Measurements from ENCODE around the gene HES2. TPM values are rescaled to one million over a fixed set of nuclear protein-coding genes. Genes with fewer than 3 reads are reported as not detected.

The HES2 gene
- total and polyA plus RNA-seq, 2 experiments from 2014 or later, result 1.6 to 2.1 TPM

- no peak for TF ChIP-seq ZNF462 (CRISPR knock-in tag; IDR thresholded peaks at IDR 0.05)
- no peak for TF ChIP-seq EZH2phosphoT487 (IDR thresholded peaks at IDR 0.05; ENCODE audit: unreplicated experiment)
- no peak for TF ChIP-seq NANOG (IDR thresholded peaks at IDR 0.05; ENCODE audit: borderline replicate concordance)
Observed at GRCh38 chr1:6426277-6426971, 6.7 kb upstream of the HES2 start (continued).

- Mint-ChIP-seq H3K4me1 (peaks cover 22% of the 10 kb centered on the region; the same call in 2 of the 3 replicates), H3K36me3 (ENCODE audit: low read depth) (no peaks in the 10 kb centered on the region), H3K27ac (no peak overlapping the region), H3K27me3 (ENCODE audit: insufficient read depth, low read depth, poor library complexity) (peaks cover 71% of the 10 kb centered on the region), H3K4me3 (no peak overlapping the region), H3K9me3 (no peaks in the 10 kb centered on the region)
- H4K20me1 ChIP-seq (replicated peaks; ENCODE audit: insufficient read depth), result no peaks in the 10 kb centered on the region
- H3K9me2 ChIP-seq (ENCODE audit: insufficient read depth), result no peaks in the 10 kb centered on the region
- H3K27me3 ChIP-seq (ENCODE audit: insufficient read depth), result peaks cover 67% of the 10 kb centered on the region
- H3K4me1 ChIP-seq (ENCODE audit: insufficient read depth), result peaks cover 3% of the 10 kb centered on the region; the same call in 1 of the 2 replicates
- no peak overlapping the region for H3K4me3 ChIP-seq
- H3K79me2 ChIP-seq (replicated peaks; ENCODE audit: insufficient read depth), result no peaks in the 10 kb centered on the region
- ATAC-seq (no peak), DNase-seq (ENCODE audit: low spot score) (no peak)
- no peak overlapping the region for H3K27ac ChIP-seq (ENCODE audit: low read depth)
- no peak overlapping the region for H3K4me2 ChIP-seq
- H3K36me3 ChIP-seq (ENCODE audit: insufficient read depth), result no peaks in the 10 kb centered on the region
- H3F3A ChIP-seq (replicated peaks; ENCODE audit: low read depth), result peaks cover 22% of the 10 kb centered on the region
- no peak overlapping the region for H2AFZ ChIP-seq
- no peak for TF ChIP-seq JUNB (IDR thresholded peaks at IDR 0.05; ENCODE audit: unreplicated experiment)
- no peak for TF ChIP-seq REST (IDR thresholded peaks at IDR 0.05; ENCODE audit: unreplicated experiment)
- no peak for TF ChIP-seq NANOG (IDR thresholded peaks at IDR 0.05; ENCODE audit: borderline replicate concordance)
- TF ChIP-seq ETS1 (IDR thresholded peaks at IDR 0.05), result no peak
- no peak for TF ChIP-seq CREB1 (CRISPR knock-in tag; IDR thresholded peaks at IDR 0.05; ENCODE audit: low read depth)
- TF ChIP-seq EZH2phosphoT487 (IDR thresholded peaks at IDR 0.05; ENCODE audit: unreplicated experiment), result no peak
- TF ChIP-seq EZH2 (IDR thresholded peaks at IDR 0.05; ENCODE audit: low read depth, unreplicated experiment), result no peak
- no peak for TF ChIP-seq STAT1 (IDR thresholded peaks at IDR 0.05; ENCODE audit: unreplicated experiment)
- TF ChIP-seq ZNF331 (CRISPR knock-in tag; IDR thresholded peaks at IDR 0.05; ENCODE audit: low read depth), result no peak
Observed at GRCh38 chr1:6425658-6426057, 5.9 kb upstream of the HES2 start.
